ENCODE results near the gene ZC3H4.

ZC3H4 gene

GRCh38 chr19:47122359-47123335, 9.1 kb upstream of the ZC3H4 start:
- Histone ChIP-seq H3F3A (ENCODE audit: low read depth) (no peaks in the 10 kb centered on the region), H3K4me2 (ENCODE audit: low read depth, low read length, poor library complexity, severe bottlenecking) (no peak overlapping the region), H3K4me3 (ENCODE audit: low read length, poor library complexity, severe bottlenecking) (no peak overlapping the region), H3K9me3 (ENCODE audit: insufficient read depth, low read depth, low read length) (no peaks in the 10 kb centered on the region), H3K36me3 (ENCODE audit: insufficient read depth, low read length) (no peaks in the 10 kb centered on the region), H4K20me1 (ENCODE audit: insufficient read depth, low read length, poor library complexity, severe bottlenecking) (no peaks in the 10 kb centered on the region), H3K79me2 (ENCODE audit: insufficient read depth, low read length) (no peaks in the 10 kb centered on the region), H3K9me2 (replicated peaks; ENCODE audit: low read depth, low read length) (no peaks in the 10 kb centered on the region), H3K4me1 (ENCODE audit: insufficient read depth, low read length, poor library complexity, severe bottlenecking) (no peaks in the 10 kb centered on the region), H3K27me3 (ENCODE audit: insufficient read depth, low read length, poor library complexity, severe bottlenecking) (no peaks in the 10 kb centered on the region), H2AFZ (ENCODE audit: low read length) (no peak overlapping the region; the same call in 1 of the 2 replicates), H3K9ac (ENCODE audit: low read depth, low read length, poor library complexity, severe bottlenecking) (no peak overlapping the region)
- TF ChIP-seq CTCF (conservative IDR thresholded peaks at IDR 0.05; ENCODE audit: low read length) (no peak), EZH2phosphoT487 (IDR thresholded peaks at IDR 0.05; ENCODE audit: borderline replicate concordance) (no peak)

- Histone ChIP-seq H3K9ac (ENCODE audit: low read depth, low read length, poor library complexity, severe bottlenecking) (no peak overlapping the region), H3K4me3 (ENCODE audit: low read length, poor library complexity, severe bottlenecking) (no peak overlapping the region), H4K20me1 (ENCODE audit: insufficient read depth, low read length, poor library complexity, severe bottlenecking) (no peaks in the 10 kb centered on the region), H3K4me1 (ENCODE audit: insufficient read depth, low read length, poor library complexity, severe bottlenecking) (no peaks in the 10 kb centered on the region), H3K9me3 (ENCODE audit: insufficient read depth, low read depth, low read length) (no peaks in the 10 kb centered on the region), H3K79me2 (ENCODE audit: insufficient read depth, low read length) (no peaks in the 10 kb centered on the region), H3K27me3 (ENCODE audit: insufficient read depth, low read length, poor library complexity, severe bottlenecking) (no peaks in the 10 kb centered on the region), H2AFZ (ENCODE audit: low read length) (no peak overlapping the region), H3K4me2 (ENCODE audit: low read depth, low read length, poor library complexity, severe bottlenecking) (no peak overlapping the region), H3K9me2 (replicated peaks; ENCODE audit: low read depth, low read length) (no peaks in the 10 kb centered on the region), H3F3A (ENCODE audit: low read depth) (peaks cover 5% of the 10 kb centered on the region; the same call in 1 of the 2 replicates), H3K36me3 (ENCODE audit: insufficient read depth, low read length) (no peaks in the 10 kb centered on the region)
- TF ChIP-seq CTCF (conservative IDR thresholded peaks at IDR 0.05; ENCODE audit: low read length), result no peak
- TF ChIP-seq EZH2phosphoT487 (IDR thresholded peaks at IDR 0.05; ENCODE audit: borderline replicate concordance), result no peak
These were observed 7.0 kb upstream of the ZC3H4 start for GRCh38 chr19:47120470-47121067.

GRCh38 chr19:47113850-47114651, 475 bp upstream of the ZC3H4 start:
- H2AFZ ChIP-seq (ENCODE audit: low read length), result peak overlapping the region; percentile 82
- peaks cover 9% of the 10 kb centered on the region for H4K20me1 ChIP-seq (ENCODE audit: insufficient read depth, low read length, poor library complexity, severe bottlenecking)
- H3K9me2 ChIP-seq (replicated peaks; ENCODE audit: low read depth, low read length), result no peaks in the 10 kb centered on the region
- H3F3A ChIP-seq (ENCODE audit: low read depth), result peaks cover 12% of the 10 kb centered on the region
- TF ChIP-seq EZH2phosphoT487 (IDR thresholded peaks at IDR 0.05; ENCODE audit: borderline replicate concordance), result no peak
- no peak for TF ChIP-seq CTCF (conservative IDR thresholded peaks at IDR 0.05; ENCODE audit: low read length)
- H3K4me2 ChIP-seq (ENCODE audit: low read depth, low read length, poor library complexity, severe bottlenecking), result peak overlapping the region; percentile 78
- no peaks in the 10 kb centered on the region for H3K9me3 ChIP-seq (ENCODE audit: insufficient read depth, low read depth, low read length)
- H3K27me3 ChIP-seq (ENCODE audit: insufficient read depth, low read length, poor library complexity, severe bottlenecking), result peaks cover 19% of the 10 kb centered on the region
- H3K4me1 ChIP-seq (ENCODE audit: insufficient read depth, low read length, poor library complexity, severe bottlenecking), result peaks cover 21% of the 10 kb centered on the region
- peaks cover 38% of the 10 kb centered on the region for H3K79me2 ChIP-seq (ENCODE audit: insufficient read depth, low read length)
- peak overlapping the region; percentile 100 for H3K9ac ChIP-seq (ENCODE audit: low read depth, low read length, poor library complexity, severe bottlenecking)
- H3K4me3 ChIP-seq (ENCODE audit: low read length, poor library complexity, severe bottlenecking), result peak overlapping the region; percentile 99
- peaks cover 12% of the 10 kb centered on the region for H3K36me3 ChIP-seq (ENCODE audit: insufficient read depth, low read length)

Measured in Loucy (cell line).